ENCODE measurements around the gene SLC6A6.

Gene SLC6A6

DNA sequence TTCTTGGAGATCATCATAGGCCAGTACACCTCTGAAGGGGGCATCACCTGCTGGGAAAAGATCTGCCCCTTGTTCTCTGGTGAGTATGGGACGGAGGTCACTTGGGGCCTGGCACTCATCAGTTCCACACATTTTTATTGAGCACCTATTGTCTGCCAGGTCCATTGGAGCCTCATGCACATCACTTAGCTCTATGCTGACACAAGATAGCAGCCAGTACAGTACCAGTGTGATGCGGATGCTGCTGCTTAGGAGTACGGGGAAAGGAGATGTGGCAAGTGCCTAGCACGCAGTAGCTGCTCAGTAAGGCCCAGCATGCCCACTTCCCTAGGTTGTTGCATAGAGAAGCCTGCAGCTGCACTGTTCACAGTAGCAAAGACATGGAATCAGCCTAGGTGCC is 43.4 kb downstream of the SLC6A6 start:
- no peak for DNase-seq (ENCODE audit: extremely low read depth, low read depth)
- H3K4me3 ChIP-seq (replicated peaks; ENCODE audit: low read depth, low read length): no peak overlapping the region
- no peak for TF ChIP-seq CTCF (IDR thresholded peaks at IDR 0.05; ENCODE audit: low read depth, low read length, missing control alignments)

DNA sequence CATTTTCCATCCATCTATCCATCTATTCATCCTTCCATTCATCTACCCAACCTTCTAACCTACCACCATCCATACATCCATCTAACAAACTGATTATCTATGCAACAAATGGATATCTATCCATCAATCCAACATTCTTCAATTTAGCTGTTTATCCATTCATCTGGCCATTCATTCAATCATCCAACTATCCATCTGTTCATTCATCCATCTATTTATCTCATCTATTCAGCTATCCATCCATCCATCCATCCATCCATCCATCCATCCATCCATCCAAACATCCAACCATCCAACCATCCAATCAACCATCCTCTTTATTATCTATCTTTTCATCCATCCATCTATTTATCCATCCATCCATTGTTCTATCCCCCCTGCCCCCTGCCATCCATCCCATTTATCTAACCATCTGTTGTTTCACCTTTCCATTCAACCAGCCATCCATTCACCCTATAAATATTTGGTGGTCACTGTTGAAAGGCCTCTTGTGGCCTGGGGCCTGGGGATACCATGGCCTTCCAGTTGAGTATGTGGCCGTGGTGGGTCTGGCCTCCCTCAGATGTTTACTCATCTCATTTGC is 44.7 kb downstream of the SLC6A6 start:
- no peak for TF ChIP-seq CTCF (IDR thresholded peaks at IDR 0.05; ENCODE audit: low read depth, low read length, missing control alignments)
- DNase-seq (ENCODE audit: extremely low read depth, low read depth): no peak
- no peak overlapping the region for H3K4me3 ChIP-seq (replicated peaks; ENCODE audit: low read depth, low read length)

- H3K4me3 ChIP-seq (replicated peaks; ENCODE audit: low read depth, low read length): no peak overlapping the region
- no peak for TF ChIP-seq CTCF (IDR thresholded peaks at IDR 0.05; ENCODE audit: low read depth, low read length, missing control alignments)
- DNase-seq (ENCODE audit: extremely low read depth, low read depth): no peak
These were observed 45.7 kb downstream of the SLC6A6 start for GRCh38 chr3:14448063-14448462.

DNA sequence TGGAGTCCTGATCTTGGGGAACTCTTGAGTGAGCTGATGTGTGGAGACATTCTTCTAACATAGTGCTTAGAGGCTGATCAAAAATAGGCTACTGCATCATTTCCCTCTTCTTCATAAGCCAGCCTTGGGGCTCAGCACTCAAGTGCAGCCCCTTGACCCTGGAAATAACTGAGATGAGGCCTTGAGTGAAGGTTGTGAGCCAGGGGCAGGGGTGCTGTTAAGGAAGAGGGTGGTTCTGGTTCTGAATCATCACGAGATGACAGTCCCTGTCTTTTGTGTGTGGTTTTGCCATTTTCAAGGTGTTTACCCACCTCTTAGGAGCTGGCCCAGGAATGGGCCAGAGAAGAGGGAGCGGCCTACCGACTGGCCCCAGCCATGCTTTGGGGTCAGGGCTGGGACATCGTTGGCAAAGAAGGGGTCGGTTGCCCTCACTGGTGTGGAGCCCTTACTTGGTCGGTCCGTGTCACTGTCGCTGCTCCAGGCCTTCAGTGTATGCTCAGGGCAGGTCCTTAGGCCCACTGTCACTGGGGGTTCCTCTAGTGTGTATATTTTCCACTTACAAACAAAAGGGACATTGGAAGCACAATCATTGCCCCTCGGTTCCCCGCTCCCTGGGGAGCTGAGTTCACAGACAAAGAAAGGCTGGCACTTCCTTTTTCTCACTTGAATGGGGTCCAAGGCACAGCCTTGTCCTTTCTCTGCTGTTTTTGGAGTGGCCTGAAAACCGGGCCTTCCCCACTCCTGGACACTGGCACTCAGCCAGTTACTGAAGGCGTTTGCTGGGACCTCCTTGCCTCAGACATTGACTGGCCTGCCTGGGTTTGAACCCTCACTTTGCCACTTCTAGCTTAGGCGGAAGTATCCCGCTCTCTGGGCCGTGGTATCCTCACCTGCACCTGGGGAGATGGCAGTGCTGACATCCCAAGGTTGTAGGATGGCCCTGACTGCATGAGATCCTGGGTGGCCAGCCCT is 46.6 kb downstream of the SLC6A6 start:
- H3K4me3 ChIP-seq (replicated peaks; ENCODE audit: low read depth, low read length): no peak overlapping the region
- DNase-seq (ENCODE audit: extremely low read depth, low read depth): no peak
- no peak for TF ChIP-seq CTCF (IDR thresholded peaks at IDR 0.05; ENCODE audit: low read depth, low read length, missing control alignments)

- no peak for DNase-seq (ENCODE audit: extremely low read depth, low read depth)
- H3K4me3 ChIP-seq (replicated peaks; ENCODE audit: low read depth, low read length): no peak overlapping the region
- TF ChIP-seq CTCF (IDR thresholded peaks at IDR 0.05; ENCODE audit: low read depth, low read length, missing control alignments): no peak
These were observed 48.1 kb downstream of the SLC6A6 start for GRCh38 chr3:14450506-14450905.

DNA sequence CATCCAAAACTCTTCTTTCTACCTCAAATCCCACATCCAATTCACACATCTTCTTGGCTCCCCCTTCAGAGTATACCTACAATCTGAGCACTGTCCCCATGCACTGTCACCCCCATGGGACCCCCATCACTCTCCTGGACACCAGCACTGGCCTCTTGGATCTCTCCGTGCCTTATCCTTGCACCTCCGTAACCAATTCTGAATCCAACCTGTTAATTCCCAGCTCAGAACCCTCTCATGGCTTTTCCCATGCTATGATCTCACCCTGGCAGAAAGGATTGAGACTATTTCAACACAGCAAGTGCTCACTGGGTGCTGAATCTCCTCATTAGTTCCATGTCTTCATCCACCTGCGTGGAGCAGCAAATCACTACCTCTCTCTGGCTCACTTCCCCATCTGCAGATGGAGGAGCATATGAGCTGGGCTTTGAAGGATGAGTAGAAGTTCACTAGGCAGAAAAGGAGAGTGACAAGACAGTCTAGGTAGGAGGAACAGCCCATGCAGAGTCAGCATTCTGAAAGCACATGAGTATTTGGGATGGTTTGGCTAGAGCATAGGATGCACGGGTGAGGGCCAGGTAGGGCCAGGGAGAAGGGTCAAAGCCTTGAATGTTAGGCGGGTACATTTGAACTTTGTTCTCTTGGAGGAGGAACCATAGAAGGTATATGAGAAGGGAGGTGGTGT is 48.7 kb downstream of the SLC6A6 start:
- TF ChIP-seq CTCF (IDR thresholded peaks at IDR 0.05; ENCODE audit: low read depth, low read length, missing control alignments): no peak
- no peak for DNase-seq (ENCODE audit: extremely low read depth, low read depth)
- H3K4me3 ChIP-seq (replicated peaks; ENCODE audit: low read depth, low read length): no peak overlapping the region
